HL-60 (cell line): ENCODE data around the gene PI4K2A.

Source experiments
- DNase-seq, 2 experiments: peaks; one replicate each; pipeline ENCODE4 v3.0.0-alpha.2; 2010 to 2020; ENCODE audit warnings: low read depth in 1 of 2, low spot score in 1 of 2
- H3K27ac ChIP-seq: fragments of 250-450 bp; sonication (Bioruptor Pico); replicated peaks from 2 replicates; pipeline ENCODE4 v1.5.1; 2020; ENCODE audit warnings: mild to moderate bottlenecking, moderate library complexity
- H3K27me3 ChIP-seq: fragments of 250-450 bp; sonication (Bioruptor Pico); 2 replicates; pipeline ENCODE4 v1.5.1; 2021; ENCODE audit warnings: mild to moderate bottlenecking, moderate library complexity; ENCODE audit not compliant: insufficient read depth, poor library complexity, severe bottlenecking
- H3K4me3 ChIP-seq: replicated peaks from 2 replicates; pipeline ENCODE4 v1.5.1; 2011; ENCODE audit warnings: mild to moderate bottlenecking, control low read depth, low read length; ENCODE audit not compliant: insufficient read depth
- CTCF ChIP-seq: IDR thresholded peaks from one replicate; pipeline ENCODE4 v1.5.1; 2011; ENCODE audit warnings: low read length, control low read depth, inconsistent platforms; ENCODE audit not compliant: insufficient read depth
- GABPA ChIP-seq: IDR thresholded peaks from 2 replicates; pipeline ENCODE4 v1.6.1; 2012; ENCODE audit warnings: low read depth
- POLR2AphosphoS5 ChIP-seq: IDR thresholded peaks from 2 replicates; pipeline ENCODE4 v1.6.1; 2012; ENCODE audit warnings: low read depth
- REST ChIP-seq: IDR thresholded peaks from 2 replicates; pipeline ENCODE4 v1.6.1; 2012; ENCODE audit warnings: low read depth; ENCODE audit not compliant: insufficient replicate concordance
- SPI1 ChIP-seq: IDR thresholded peaks from 2 replicates; pipeline ENCODE4 v1.6.1; 2012; ENCODE audit warnings: low read depth, mild to moderate bottlenecking, borderline replicate concordance

The PI4K2A gene

GRCh38 chr10:97599272-97599619, 41.2 kb upstream of the PI4K2A start:
- H3K27ac ChIP-seq, result no peak overlapping the region
- TF ChIP-seq CTCF (no peak), GABPA (no peak), SPI1 (no peak), REST (no peak), POLR2AphosphoS5 (no peak)
- no peak overlapping the region for H3K4me3 ChIP-seq
- DNase-seq, result no peak
- no peaks in the 10 kb centered on the region for H3K27me3 ChIP-seq

GRCh38 chr10:97600616-97601015, 39.9 kb upstream of the PI4K2A start:
- H3K27ac ChIP-seq, result no peak overlapping the region
- no peaks in the 10 kb centered on the region for H3K27me3 ChIP-seq
- DNase-seq, result no peak
- no peak for TF ChIP-seq REST
- TF ChIP-seq POLR2AphosphoS5, result no peak
- no peak for TF ChIP-seq CTCF
- TF ChIP-seq SPI1, result no peak
- TF ChIP-seq GABPA, result no peak
- H3K4me3 ChIP-seq, result no peak overlapping the region

- TF ChIP-seq POLR2AphosphoS5 (no peak), GABPA (no peak), REST (no peak), SPI1 (no peak), CTCF (no peak)
- no peak for DNase-seq
- H3K27me3 ChIP-seq, result no peaks in the 10 kb centered on the region
- no peak overlapping the region for H3K27ac ChIP-seq
- no peak overlapping the region for H3K4me3 ChIP-seq
These were observed 38.9 kb upstream of the PI4K2A start for GRCh38 chr10:97601268-97602215.
